ENCODE data around the gene GIT2.

GRCh38 chr12:109926016-109926415 is 70.2 kb downstream of the GIT2 start:
- TF ChIP-seq GATA2 (IDR thresholded peaks at IDR 0.05; ENCODE audit: low read depth, low read length) (no peak), GATA3 (IDR thresholded peaks at IDR 0.05; ENCODE audit: low read depth, low read length) (no peak)
